DND-41 (cell line): ENCODE measurements around the gene GFAP.

ENCODE experiments used
- EZH2 ChIP-seq: IDR thresholded peaks from 3 replicates; pipeline ENCODE4 v1.6.1; 2012; ENCODE audit warnings: borderline replicate concordance, low read depth, mild to moderate bottlenecking, moderate library complexity, low read length, inconsistent platforms; ENCODE audit not compliant: severe bottlenecking
- TF ChIP-seq, protein P1 (sequence below): IDR thresholded peaks from 2 replicates; pipeline ENCODE4 v1.5.1; 2012; ENCODE audit warnings: borderline replicate concordance, low read length, moderate library complexity, mild to moderate bottlenecking; ENCODE audit not compliant: poor library complexity, severe bottlenecking; ENCODE audit errors: extremely low read depth

DNA sequence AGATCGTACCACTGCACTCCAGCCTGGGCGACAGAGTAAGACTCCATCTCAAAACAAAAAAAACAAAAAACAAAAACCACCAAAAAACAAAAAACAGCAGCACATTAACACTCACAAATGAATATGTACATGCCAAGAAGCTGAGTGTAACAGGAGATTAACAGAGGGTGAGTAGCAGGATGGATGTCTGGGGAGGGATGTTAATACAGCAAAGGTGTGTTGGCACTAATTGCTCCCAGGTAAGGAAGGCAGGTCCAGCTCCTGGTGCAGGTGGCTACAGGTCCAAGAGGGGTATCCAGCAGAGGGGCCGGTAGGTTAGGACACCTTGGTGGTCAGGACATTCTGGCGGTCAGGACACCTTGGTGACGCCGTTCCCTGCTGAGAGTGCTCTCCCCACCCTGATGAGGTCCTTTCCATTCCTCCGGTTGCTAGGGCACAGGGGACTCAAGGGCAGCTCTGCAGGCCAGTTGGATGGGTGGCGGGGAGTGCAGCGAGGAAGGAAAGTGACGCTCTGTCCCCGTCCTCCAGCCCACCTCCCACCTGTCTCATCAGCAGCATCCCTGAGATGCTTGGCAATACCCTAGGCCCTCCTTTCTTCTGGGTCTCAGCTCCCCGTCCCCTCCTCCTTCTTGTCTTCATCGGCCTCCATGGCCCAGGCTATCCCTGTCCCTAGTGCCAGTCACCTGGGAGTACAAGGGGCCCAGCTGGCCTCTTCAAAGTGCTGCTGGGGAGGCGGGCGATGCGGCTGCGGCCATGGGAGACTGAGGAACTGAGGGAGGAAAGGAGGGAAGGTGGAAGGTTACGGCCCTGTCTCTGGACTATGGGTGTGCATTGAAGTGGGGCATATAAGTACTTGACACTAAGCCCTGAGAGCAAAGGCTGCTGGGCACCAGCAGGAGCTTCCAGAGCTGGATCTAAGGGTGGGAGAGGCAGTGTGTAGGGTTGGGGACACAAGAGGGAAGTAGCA is 10.7 kb upstream of the GFAP start:
- no peak for TF ChIP-seq EZH2
- TF ChIP-seq, protein P1, sequence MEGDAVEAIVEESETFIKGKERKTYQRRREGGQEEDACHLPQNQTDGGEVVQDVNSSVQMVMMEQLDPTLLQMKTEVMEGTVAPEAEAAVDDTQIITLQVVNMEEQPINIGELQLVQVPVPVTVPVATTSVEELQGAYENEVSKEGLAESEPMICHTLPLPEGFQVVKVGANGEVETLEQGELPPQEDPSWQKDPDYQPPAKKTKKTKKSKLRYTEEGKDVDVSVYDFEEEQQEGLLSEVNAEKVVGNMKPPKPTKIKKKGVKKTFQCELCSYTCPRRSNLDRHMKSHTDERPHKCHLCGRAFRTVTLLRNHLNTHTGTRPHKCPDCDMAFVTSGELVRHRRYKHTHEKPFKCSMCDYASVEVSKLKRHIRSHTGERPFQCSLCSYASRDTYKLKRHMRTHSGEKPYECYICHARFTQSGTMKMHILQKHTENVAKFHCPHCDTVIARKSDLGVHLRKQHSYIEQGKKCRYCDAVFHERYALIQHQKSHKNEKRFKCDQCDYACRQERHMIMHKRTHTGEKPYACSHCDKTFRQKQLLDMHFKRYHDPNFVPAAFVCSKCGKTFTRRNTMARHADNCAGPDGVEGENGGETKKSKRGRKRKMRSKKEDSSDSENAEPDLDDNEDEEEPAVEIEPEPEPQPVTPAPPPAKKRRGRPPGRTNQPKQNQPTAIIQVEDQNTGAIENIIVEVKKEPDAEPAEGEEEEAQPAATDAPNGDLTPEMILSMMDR = no peak
